Activated CD4-positive, alpha-beta T cell treated with anti-CD3 and anti-CD28 coated beads, Interleukin-10, Interleukin-2, amounts not matched to agents 100 ng/mL and 50 ng/mL, durations not matched to agents 16 hours and 8 hours (primary cell): Measurements from ENCODE around the gene BTBD3.

Experiments used
- DNase-seq: peaks from one replicate; pipeline ENCODE4 v3.0.0-alpha.2; 2020

The BTBD3 gene

DNA sequence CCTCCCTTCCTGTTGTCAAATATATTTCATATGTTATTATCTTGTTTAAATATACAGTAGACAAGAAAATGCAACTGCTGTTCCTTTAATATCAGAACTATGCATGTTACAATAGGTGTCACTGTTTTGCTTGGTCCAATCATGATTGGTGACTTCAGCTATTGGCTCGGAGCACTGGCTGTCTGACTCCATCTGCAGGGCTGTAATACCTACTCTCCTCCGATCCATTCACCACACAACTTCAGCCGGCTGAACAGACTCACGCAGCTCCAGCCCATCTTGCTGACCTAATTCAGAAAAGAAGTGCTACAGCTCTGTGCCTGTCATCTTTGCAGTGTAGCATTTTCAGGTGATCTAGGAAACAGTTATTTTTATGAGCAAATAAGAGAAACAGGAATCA is at the start of gene BTBD3:
BTBD3 (plus strand) TSS at position 231 of the 400 bp plus-strand sequence. CDS start 383 bp downstream, outside the sequence.
- no peak for DNase-seq

DNA sequence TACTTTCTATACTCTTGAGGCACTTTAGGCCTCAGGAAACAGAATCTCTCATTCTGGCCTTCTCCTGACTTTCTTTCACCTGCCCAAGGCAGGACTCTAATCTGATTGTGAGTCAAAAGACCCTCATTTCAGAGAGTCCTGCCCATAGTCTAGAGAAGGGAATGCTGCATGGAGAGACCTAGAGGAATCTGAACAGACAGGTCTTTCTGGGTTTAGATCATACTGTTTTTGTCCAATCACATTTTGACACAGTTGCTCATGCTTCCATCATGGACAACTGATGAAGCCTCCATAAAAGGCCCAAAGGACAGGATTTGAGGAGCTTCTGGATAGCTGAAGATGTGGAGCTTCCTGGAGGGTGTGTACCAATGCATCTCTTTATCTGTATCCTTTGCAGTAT is 48.1 kb upstream of the BTBD3 start:
- no peak for DNase-seq

DNA sequence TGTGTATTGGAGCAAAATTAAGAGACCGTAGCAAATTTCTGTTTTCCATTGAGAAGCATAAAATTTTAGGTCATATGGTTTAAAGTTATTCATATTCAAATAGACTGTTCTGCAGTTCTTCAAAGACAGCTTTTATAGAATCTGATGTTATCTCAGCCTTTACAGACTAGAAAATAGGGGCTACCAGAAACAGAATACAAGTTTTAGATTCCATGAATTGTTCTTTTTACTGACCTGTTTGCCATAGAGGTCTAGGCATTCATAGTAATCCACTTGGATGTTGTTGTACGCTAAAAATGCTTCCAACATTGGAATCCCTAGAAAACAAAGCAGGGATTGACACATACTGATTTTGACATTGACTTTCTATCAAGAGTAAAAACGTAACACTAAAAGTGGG is 47.3 kb upstream of the BTBD3 start:
- DNase-seq, result no peak

DNA sequence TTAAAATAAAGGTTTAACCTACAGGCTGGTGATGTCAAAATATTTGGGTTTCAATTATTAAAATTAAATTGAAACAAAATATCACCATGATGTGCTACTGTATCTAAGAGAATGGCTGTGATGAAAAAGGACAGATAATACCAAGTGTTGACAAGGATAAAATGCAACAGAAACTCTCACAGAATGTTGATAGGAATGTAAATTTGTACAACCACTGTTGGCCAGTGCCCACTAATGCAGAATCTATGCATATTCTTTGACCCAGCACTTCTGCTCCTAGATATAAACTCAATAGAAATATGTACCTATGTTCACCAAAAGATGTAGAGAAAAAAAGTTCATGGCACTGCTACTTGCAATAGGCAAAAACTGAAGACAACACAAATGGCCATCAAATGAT is 41.1 kb upstream of the BTBD3 start:
- DNase-seq, result no peak

DNA sequence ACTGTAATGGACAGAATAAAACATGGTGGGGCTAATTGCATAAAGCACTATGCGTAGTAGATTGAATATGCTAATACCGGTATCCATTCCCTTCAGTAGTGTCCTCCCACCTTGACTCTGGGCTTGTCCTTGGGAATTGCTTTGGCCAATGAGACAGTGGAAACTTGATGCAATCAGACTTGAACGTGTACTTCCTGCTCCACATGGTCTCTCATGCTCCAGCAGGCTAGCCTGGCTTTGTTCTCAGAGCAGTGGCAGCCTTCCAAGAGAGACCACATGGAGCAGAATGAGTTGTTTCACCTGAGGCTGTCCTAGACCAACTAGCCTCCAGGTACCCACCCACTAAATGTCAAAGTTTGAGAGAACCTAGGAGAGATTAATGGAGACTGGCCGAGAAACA is 37.0 kb upstream of the BTBD3 start:
- no peak for DNase-seq

DNA sequence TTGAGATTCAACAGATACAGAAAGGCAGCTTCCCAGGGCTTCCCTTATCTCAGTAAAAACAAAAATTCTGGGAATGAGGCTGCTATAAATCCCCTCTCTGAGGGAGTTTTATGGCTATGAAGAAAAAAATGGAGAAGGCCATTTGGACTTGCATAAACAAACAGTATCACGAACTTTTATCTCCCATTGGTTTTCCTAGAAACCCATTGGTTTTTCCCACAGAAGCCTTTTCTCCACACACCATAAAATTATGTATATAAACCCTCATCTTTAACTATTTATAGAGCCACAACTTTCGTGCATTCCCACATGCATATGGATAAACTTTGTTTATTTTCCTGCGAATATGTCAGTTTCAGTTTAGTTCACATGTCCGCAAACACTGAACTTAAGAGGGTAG is 36.2 kb upstream of the BTBD3 start:
- no peak for DNase-seq

DNA sequence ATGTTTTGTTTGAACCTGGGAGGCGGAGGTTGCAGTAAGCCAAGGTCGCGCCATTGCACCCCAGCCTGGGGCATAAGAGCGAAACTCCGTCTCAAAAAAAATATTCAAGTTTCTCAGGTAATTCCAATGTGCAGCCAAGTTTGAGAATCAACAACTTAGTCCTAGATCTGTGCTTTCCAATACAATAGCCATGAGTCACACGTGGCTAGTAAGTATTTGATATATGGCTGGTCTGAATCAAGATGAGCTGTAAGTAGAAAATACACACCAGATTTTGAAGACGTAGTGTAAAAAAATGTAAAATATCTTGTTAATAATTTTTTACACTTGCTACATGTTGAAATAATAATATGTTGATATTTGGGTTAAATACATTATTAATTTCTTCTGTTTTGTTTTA is 35.0 kb upstream of the BTBD3 start:
- DNase-seq, result no peak

DNA sequence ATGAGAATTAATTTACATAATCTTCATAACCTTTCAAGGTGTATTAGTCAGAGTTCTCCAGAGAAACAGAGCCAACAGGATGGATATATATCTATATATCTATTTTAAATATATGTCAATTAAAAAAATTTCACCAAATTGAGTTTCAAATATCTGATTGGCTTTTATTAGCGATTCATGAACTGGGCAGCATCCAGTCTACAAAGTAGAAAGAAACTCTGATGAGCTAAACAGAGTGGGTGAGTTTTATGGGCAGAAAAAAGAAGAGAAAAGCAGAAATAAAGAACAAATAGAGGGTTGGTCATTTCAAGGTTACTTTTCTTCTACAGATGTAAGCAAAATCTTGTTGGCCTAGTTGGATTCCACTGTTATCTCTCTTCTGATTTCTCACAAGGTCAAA is 29.0 kb upstream of the BTBD3 start:
- no peak for DNase-seq

DNA sequence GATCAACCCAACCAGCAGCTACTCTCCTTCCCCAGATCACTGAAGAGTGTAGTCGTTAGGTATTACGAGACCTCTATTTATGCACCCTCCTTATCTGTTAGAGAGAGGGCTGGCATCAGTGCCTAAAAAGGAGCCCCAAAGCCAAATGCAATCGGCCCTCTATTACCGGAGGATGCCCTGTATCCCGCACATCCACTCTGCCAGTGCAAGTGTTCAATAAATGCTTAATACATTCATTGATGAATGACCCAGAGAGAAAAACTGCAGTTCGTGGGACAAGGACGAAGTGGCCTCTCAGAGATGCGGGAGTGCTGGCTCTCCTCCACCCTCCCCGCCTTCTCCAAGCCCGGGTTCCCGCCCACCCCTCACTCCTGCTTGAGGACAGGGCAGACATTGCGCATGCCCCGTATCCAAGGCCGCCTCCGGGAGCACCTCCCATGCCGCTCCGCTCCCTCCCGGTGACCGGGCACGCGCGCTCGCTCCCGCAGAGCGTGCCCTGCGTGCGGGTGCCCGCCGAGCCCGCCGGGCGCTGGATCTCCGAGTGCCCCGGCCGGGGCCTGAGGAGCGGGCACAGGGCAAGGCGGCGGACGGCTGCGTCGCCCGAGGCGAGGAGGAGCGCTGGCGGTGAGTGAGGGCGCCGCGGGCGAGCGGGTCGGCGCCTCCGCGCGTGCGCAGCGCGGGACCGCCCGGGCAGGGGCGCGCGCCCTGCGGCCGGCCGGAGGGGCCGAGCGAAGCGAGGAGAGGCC is 27.2 kb upstream of the BTBD3 start:
- peak; percentile 81 for DNase-seq

DNA sequence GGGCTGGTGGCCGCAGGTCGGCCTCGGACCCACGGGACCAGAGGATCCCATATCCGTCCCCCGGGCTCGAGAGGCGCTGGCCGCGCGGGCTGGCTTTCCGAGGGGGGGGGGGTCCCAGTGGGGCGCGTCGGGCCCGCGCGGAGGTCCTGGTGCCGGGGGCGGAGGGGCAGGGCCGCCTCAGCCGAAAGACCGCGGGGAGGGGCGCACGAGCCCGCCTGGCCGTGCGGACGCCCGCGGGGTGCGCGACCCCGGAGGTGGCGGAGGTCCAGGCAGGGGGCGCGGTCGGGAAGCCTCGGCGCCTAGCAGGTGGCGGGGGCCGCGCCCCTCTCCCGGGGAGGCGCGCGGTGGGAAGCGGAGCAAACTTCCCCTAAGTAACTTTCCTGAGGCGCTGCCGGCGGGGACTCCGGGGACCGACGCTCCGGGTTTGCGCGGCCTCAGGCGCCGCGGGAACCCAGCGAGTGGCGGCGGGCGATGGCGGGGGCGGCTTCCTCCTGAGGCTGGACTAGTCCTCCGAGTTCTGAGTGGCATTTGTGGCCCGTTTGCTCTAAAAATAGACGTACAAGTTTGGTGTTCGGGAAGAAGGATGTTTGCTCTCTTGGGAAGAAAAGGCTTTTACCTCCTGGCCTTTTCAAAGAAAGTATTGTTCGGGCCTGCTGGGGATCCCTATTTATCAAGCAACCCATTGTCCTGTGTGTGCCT is 26.5 kb upstream of the BTBD3 start:
- DNase-seq, result peak; percentile 5

DNA sequence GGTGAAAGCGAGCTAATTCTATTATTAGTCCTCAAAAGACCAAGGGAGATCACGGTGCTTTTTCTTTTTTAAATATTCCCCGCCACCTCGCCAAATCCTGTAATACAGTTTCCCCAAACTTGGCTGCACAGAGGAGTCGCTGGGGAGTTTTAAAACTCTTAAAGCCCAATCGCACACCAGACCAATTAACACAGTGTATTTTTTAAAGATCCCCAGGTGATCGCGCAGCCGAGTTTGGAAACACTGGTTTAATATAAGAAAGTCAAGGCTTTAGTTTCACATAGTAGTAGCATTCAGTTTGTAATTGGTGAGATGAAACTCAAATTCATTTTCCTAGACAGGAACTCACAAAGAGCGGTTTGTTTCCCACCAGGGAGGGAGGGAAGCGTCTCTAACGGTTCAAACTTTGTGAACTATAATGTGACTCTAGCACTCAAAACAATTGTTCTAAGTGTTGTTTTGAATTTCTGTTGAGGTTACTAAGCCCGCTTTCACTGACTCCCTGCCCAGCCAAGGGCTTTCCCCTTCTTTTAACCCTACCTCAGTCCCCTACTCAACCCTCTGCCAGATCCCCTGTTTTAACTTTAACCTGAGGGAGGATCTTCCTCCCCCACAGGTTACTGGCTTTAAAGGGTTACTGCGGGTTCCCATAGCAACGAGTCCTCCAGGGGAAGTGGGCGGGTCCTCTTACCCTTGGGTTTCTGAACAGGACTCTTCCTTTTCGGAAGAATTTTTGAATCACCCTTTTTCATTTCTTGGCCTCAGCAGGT is 25.7 kb upstream of the BTBD3 start:
- DNase-seq, result peak; percentile 72

DNA sequence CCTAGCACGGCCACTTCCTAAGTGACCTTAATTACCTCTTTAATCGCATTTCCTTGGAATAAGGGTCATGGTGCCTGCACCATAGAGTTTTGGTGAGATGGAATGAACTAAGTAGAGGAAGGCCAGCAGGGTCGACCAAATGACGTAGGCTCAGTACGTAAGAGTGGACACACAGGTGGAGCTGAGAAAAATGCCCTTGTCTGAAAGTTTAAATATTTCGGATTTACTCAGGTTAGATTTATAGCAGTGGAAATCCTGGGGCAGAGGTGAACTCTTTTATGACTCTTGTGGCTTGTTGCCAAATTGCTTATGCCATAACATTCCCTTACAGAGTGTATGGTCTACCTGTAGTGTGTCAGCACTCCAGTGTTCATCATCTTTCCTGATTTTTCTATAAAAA is 23.6 kb upstream of the BTBD3 start:
- DNase-seq, result no peak

DNA sequence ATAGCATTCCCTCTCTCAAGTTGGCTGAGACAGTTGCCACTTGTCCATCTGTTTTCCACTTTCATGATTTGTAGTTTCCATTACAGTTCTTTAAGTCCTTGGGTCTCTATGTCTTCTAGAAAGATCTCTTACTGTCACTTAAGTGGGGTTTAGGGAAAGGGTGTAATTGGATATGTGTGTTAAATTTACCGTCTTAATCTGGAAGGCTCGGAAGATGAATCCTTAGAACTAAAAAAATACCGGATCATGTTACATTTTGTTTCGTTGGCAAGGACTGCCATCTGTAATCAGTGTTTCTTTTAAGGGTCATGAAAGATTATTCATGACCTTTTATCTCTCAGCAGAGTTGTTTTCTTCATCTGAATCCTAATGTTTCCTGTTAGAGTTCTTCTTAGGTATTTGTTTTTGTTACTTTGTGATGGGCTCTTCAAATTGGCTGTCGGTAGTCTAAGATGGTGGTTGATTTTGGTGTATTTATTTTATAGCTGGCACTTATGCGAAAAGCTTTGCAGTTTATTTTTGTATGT is 21.8 kb upstream of the BTBD3 start:
- no peak for DNase-seq

DNA sequence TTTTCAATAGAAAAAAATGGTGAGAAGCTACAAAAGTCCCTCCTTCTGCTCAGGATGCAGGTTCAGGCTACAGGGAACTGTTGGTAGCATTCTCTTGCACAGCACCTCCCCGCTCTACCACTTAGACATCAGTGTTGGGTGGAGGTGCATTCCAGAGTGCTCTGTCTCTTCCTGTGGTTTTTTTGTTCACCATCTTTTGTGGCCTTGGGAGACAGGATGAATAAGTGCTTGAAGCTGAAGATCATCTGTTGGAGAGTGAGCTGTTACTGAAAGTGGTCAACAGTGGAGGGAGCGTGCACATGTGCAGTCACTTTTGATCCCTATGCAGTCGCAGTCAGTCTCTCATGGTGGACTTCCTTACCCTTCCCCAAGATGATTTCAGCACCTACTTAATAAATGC is 16.6 kb upstream of the BTBD3 start:
- no peak for DNase-seq

DNA sequence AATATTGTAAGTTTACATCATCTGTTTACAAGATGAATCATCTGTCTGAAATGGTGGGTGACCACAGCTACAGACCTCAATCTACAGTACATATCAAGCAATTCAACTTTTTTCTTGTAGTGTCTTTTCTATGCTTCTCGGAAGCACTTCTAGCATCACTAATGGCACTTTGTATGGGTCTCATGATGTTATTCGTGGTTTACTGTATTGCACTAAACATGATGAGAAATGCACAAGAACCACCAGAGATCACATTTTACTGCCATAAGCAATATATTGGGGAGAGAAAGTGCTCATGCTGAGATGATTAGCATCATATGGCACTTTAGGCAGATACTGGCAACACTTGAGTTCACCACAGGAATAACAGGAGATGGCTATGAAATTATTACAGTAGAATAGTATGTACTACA is 15.4 kb upstream of the BTBD3 start:
- no peak for DNase-seq

DNA sequence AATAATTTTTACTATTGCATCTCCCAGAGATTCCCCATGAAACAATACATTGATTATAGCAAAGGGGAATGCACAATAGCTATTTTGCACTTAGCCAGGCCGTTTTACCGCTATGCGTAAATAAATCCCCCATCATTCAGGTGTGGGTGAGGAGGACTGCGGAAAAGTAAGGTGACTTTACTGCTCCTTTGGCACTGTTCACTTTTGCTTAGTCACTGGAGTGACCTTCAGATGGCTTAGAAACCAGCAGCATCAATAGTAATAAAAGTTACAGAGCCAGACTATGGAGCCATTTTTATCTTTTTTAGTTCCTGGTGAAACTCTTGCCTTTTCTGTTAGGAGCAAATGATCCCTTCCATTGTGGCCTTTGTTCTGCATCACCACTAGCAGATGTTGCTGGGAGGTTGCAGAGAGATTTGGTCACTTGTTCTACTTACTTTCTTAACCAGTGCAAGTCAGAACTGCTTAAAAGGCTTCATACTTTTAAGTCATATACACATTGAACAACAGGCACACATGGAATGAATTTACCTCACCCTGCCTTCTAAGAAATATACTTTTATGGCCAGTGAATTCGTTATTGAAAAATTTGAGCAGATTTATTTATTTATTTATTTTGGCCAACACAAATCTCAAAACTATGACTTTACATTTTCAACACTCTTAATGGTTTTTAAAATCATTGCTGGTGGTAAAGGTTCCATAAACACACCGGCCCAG is 12.1 kb upstream of the BTBD3 start:
- DNase-seq, result no peak

DNA sequence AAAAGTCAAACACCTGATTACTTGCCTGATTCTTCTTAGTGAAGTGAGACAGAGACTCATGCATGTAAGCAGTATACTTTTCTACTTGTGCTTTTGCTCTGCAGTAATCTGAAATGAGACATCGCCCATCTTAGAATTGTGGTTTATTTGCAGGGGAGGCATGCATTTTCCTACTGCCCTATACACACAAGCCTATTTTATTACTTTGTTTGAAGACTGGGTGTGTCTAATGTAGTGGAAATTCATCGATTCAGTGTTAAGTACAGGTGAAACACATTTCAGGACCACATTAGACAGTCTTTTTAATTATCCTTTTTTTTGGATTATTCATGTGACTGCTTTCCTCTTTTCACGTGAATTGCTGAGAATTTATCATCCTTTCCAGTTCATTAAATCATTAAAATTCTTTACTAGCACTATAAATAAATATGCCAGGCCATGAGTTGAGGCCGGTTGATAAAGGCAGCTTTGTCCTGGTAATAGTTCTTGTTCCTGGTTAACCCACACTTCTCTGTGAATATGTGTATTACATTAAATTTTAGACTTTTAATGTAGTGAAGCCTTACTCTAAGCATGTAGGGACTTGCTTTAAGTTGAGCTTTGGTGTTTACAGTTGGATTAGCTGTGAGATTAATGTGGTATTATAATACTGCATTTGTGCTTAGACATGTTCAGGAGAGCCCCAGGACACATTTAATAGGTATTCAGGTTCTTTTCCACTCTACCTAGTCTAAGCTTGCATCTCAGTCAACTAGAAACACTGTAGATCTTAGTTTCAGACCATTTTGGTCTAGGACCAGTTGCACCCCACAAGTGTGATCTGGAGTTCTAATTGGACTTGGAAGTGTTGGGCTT is 10.8 kb upstream of the BTBD3 start:
- DNase-seq, result no peak

DNA sequence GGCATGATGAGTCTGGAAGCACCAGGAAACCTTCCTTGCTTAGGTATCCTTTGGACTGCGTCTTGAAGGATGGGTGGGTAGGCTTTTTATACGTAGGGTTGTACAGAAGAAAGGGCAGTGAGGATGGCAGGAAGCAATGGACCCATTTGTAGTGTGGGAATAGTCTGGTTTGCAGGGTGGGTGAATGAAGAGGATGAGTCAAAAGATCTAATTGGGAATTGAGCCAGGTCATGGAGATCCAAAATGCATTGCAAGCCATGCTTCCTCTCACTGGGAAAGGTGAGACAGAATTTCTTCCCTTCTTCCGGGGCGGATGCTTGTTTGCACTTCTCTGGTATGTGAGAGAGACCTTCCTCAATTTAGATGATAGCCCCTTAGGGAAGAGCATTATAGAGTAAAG is 10.1 kb upstream of the BTBD3 start:
- DNase-seq, result no peak

DNA sequence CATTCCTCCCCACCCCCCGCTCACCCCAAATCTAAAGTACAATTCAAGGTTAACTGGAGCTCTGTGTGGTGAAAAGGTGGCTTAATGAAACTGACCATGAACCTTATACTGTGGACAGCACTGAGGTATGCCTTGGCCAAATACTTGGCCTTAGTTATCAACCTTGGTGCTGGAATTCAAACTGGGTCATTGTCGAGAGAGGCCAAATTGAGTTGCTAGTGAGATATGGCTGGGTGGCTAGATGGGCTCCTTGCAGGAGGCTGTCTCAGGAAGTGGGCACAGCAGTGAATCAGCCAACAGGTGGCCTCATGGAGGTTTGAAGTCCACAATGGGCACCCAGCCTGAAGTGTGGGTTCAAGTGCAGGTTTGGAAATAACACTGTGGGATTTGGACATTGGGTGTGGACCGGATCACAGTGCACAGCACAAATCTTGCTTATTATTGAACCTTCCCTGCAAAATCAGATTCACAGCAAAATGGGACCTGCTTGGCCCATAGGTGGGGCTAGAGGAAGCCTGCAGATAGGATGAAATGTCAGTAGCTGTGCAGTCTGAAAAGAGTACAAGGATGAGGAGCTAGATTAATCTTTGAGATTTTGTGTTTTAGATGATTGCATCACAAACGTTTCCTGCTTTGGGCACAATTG is 5.6 kb upstream of the BTBD3 start:
- DNase-seq, result no peak

DNA sequence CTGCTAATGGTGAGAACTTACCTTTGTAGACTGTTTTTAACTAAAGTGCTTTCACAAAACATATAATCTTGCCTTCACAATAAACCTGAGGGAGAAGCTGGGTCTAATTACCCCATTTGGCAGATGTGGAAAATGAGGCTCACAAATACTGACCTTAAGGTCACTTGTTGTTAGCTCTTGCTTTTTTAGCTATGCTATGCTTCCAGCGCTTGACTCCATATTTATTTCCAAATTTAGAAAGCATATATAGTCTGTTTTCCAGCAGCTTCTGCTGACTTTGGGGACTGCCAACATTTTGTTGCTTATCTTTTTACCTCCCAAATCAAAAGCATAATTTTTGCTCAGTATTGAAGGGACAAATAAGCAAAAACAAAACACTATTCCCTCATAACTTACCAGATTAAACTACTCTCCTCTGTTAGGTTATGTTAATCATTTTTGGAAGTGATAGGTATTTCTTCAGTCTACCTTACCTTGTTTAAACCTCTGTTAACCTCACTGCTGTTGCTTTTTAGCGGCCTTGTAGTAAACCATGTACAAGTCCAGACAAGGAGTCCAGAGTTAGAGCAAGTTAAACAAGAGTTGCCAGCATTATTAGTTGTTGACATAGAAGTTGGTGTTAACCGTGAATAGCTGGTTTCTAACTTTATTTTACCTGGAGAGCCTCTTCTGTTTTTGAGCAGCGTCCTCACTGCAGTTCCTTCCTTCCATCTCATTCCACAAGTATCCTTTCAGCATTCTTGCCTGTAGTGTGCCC is 4.9 kb upstream of the BTBD3 start:
- DNase-seq, result no peak

DNA sequence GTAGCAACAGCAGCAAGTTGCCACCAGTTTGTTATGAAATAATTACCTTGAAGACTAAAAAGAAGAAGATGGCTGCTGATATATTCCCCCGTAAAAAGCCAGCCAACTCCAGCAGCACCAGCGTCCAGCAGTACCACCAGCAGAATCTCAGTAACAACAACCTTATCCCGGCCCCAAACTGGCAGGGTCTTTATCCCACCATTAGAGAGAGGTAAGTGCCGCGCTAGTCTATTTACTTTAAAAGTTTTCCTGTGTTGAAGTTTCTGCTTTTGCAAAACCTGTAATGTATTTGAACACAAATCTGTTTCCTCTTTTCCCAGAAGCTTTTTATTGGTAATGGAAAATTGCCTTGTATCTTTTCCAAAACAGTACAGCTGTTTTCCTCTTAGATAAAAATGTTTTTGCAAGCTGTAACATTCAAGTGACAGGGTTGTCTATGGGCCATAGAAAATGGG is 725 bp downstream of the BTBD3 start:
- DNase-seq, result no peak
